Gastrocnemius medialis (tissue), 4 donors: ENCODE data around the gene NAALAD2. TPM values are rescaled to one million over a fixed set of nuclear protein-coding genes. Genes with fewer than 3 reads are reported as not detected.
"Not testable (repeated sequence)": the region's sequence is repeated elsewhere in the genome, so short reads cannot be mapped to it uniquely, and the experiment has no call there.

Source experiments
- ATAC-seq, 2 donors: fragments of 150-250 bp; one replicate each; pipeline ENCODE4 v1.9.1; 2016
- DNase-seq, 2 donors: peaks; one replicate each; pipeline ENCODE4 v3.0.0-alpha.2; 2019
- H3K27ac ChIP-seq, 4 donors: fragments of 200-600 bp; sonication (generic); 1 replicate in 1 of 4; 2 replicates in 3 of 4; pipeline ENCODE4 v1.5.1; 2016 to 2018; ENCODE audit warnings: mild to moderate bottlenecking in 2 of 4, moderate library complexity in 1 of 4
- H3K27me3 ChIP-seq, 3 donors: fragments of 200-600 bp; sonication (generic) in 2 of 3; 1 replicate in 1 of 3; 2 replicates in 2 of 3; pipeline versions ENCODE4 v1.5.1 to v1.6.0; 2016 to 2019; ENCODE audit warnings: mild to moderate bottlenecking in 1 of 3, moderate library complexity in 1 of 3
- H3K36me3 ChIP-seq, 2 donors: fragments of 200-600 bp; sonication (generic) in 1 of 2; one replicate each; pipeline ENCODE4 v1.5.1; 2017 to 2018
- H3K4me1 ChIP-seq, 2 donors: fragments of 200-600 bp; sonication (generic) in 1 of 2; one replicate each; pipeline ENCODE4 v1.5.1; 2016 to 2017; ENCODE audit warnings: mild to moderate bottlenecking in 2 of 2
- H3K4me3 ChIP-seq, 4 donors: fragments of 200-600 bp; sonication (generic) in 3 of 4; 1 replicate in 1 of 4; 2 replicates in 3 of 4; pipeline ENCODE4 v1.5.1; 2016 to 2019; ENCODE audit warnings: mild to moderate bottlenecking in 2 of 4
- H3K9me3 ChIP-seq, 3 donors: fragments of 200-600 bp; sonication (generic) in 2 of 3; 1 replicate in 1 of 3; 2 replicates in 2 of 3; pipeline ENCODE4 v1.5.1; 2016 to 2019
- POLR2A ChIP-seq, 2 donors: fragments of 450-650 bp; IDR thresholded peaks; one replicate each; pipeline ENCODE4 v1.6.1; 2017; ENCODE audit warnings: antibody characterized with exemption in 2 of 2, mild to moderate bottlenecking in 2 of 2, moderate library complexity in 2 of 2
- in situ Hi-C, 4 donors: fragments of 200-750 bp; cut with MboI; loops; one replicate each; pipeline versions ENCODE4 v1.15.0 to v1.8.0; 2017; ENCODE audit warnings: low sequenced_read_pairs in 4 of 4
- intact Hi-C: fragments of 100-400 bp; cut with DNase I; formaldehyde crosslinking; loops from one replicate; pipeline ENCODE4 v1.15.1; 2023; ENCODE audit warnings: low total_unique reads
- total RNA-seq, 4 donors: library from RNA; depleted of rRNA; stranded (reverse); fragments of >200 nt; gene quantifications; one replicate each; pipeline versions ENCODE4 v1.1.0 to v1.2.3, GENCODE V29; 2016
- TF ChIP-seq, protein P1 (sequence below), 5 experiments: fragments of 450-650 bp in 3 of 5; fragments of 200-600 bp in 2 of 5; sonication (generic) in 2 of 5; IDR thresholded peaks in 4 of 5; conservative IDR thresholded peaks in 1 of 5; 1 replicate in 4 of 5; 2 replicates in 1 of 5; pipeline ENCODE4 v1.5.1; 2016 to 2019; ENCODE audit warnings: antibody characterized with exemption in 5 of 5, mild to moderate bottlenecking in 3 of 5, moderate library complexity in 3 of 5

Gene NAALAD2
- total RNA-seq, result under 1 TPM in 2 of 4 donors, not detected in 2; 0.09 to 0.20 TPM

DNA sequence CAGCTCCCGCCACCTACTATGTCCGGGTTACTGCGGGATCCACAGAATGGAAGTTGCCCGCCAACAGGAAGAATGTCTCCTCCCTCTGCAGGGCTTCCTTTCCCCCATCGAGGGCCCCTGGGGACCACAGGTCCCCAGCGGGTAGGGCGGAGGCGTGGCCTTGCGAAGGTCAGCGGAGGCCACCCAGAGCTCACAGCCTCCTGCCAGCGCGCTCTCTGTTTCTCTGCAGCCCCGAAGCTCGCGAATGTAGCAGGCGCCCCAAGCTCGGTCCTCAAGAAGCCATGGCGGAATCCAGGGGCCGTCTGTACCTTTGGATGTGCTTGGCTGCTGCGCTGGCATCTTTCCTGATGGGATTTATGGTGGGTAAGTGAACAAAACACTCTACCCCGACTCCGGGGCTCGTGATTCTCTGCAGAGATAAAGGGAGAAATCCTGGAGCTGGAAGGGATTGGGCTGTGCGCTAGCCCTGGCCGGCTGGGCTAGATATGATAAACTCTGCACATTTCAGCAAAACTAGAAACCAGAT lies at the start of gene NAALAD2:
NAALAD2 (plus strand) TSS at position 186 of the 526 bp plus-strand sequence; CDS start at position 282, 96 bp downstream.
- no peak for TF ChIP-seq POLR2A (IDR thresholded peaks at IDR 0.05)
- TF ChIP-seq, protein P1, sequence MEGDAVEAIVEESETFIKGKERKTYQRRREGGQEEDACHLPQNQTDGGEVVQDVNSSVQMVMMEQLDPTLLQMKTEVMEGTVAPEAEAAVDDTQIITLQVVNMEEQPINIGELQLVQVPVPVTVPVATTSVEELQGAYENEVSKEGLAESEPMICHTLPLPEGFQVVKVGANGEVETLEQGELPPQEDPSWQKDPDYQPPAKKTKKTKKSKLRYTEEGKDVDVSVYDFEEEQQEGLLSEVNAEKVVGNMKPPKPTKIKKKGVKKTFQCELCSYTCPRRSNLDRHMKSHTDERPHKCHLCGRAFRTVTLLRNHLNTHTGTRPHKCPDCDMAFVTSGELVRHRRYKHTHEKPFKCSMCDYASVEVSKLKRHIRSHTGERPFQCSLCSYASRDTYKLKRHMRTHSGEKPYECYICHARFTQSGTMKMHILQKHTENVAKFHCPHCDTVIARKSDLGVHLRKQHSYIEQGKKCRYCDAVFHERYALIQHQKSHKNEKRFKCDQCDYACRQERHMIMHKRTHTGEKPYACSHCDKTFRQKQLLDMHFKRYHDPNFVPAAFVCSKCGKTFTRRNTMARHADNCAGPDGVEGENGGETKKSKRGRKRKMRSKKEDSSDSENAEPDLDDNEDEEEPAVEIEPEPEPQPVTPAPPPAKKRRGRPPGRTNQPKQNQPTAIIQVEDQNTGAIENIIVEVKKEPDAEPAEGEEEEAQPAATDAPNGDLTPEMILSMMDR (IDR thresholded peaks at IDR 0.05 in 4 of 5, conservative IDR thresholded peaks at IDR 0.05 in 1 of 5), result no peak
- H3K4me3 ChIP-seq, result peak within 1 kb of the TSS; percentile 40 to 70 (median 52)
- in situ Hi-C loops (no loop called here), intact Hi-C loops (no loop called here)
- peaks cover 0 to 10% (median 3%) of the 10 kb centered on the region in 3 donors for H3K27me3 ChIP-seq
- peaks cover 0 to 6% of the 10 kb centered on the region in 2 donors for H3K4me1 ChIP-seq
- no peaks in the 10 kb centered on the region for H3K9me3 ChIP-seq
- no peak within 1 kb of the TSS for H3K27ac ChIP-seq
- ATAC-seq, result peak; percentile 44 to 52
- H3K36me3 ChIP-seq, result no peaks in the 10 kb centered on the region
- peak; percentile 3 to 19 for DNase-seq

DNA sequence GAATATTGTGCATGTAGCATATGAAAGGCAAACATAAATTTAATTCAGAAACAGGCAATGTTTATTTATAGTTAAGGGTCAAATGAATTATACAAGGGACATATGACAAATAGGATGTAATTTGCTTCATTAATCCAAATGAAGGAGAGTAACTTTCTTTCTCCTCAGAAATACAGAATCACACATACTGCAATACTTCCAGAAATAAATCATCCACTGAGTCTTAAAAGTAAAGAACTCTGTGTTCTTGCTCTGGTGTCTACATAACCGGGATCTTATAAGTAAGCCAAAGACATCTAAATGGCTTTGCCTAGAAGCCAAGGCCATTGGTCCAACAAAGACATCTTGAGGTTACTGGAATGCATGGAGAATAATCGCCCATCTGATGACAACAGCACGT lies 48.8 kb upstream of the NAALAD2 start, which contains the start of gene UBTFL1:
UBTFL1 (plus strand) TSS at position 301 of the 400 bp plus-strand sequence; CDS start at position 301, 0 bp downstream.
- H3K27me3 ChIP-seq, H3K36me3 ChIP-seq, ATAC-seq, intact Hi-C loops, DNase-seq, H3K9me3 ChIP-seq, in situ Hi-C loops, H3K4me1 ChIP-seq, H3K4me3 ChIP-seq, H3K27ac ChIP-seq: not testable (repeated sequence)

DNA sequence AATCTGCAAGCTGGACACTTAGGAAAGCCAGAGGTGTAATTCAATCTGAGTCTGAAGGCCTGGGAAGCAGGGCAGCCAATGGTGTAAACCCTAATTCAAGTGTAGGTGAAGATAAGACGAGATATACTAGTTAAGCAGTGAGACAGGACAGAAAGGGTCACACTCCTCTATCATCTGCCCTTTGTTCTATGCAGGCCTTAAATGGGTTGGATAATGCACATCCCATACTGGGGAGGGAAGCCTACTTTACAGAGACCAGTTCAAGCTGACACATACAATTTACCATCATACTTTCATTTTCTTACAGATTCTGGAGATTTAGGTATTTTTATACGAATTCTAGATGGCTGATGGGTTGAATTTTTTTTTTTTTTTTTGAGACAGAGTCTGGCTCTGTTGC lies 45.7 kb upstream of the NAALAD2 start:
- H3K4me3 ChIP-seq, H3K36me3 ChIP-seq, H3K4me1 ChIP-seq, ATAC-seq, DNase-seq, H3K9me3 ChIP-seq, H3K27me3 ChIP-seq, in situ Hi-C loops, H3K27ac ChIP-seq, intact Hi-C loops: not testable (repeated sequence)

DNA sequence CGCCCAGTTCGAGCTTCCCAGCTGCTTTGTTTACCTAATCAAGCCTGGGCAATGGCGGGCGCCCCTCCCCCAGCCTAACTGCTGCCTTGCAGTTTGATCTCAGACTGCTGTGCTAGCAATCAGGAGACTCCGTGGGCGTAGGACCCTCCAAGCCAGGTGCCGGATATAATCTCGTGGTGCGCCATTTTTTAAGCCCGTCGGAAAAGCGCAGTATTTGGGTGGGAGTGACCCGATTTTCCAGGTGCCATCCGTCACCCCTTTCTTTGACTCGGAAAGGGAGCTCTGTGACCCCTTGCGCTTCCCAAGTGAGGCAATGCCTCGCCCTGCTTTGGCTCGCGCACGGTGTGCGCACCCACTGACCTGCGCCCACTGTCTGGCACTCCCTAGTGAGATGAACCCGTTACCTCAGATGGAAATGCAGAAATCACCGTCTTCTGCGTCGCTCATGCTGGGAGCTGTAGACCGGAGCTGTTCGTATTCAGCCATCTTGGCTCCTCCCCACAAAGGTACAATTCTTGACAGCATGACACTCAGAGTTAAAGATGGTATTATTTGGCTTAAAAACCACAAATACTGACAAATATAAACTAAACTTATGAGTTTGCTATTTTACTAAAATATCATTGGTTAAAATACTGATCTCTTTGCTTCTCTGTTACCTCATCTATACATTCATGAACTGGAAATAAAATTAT lies 39.1 kb upstream of the NAALAD2 start:
- H3K27me3 ChIP-seq, H3K4me3 ChIP-seq, intact Hi-C loops, H3K36me3 ChIP-seq, H3K4me1 ChIP-seq, in situ Hi-C loops, H3K9me3 ChIP-seq, ATAC-seq, H3K27ac ChIP-seq, DNase-seq: not testable (repeated sequence)

DNA sequence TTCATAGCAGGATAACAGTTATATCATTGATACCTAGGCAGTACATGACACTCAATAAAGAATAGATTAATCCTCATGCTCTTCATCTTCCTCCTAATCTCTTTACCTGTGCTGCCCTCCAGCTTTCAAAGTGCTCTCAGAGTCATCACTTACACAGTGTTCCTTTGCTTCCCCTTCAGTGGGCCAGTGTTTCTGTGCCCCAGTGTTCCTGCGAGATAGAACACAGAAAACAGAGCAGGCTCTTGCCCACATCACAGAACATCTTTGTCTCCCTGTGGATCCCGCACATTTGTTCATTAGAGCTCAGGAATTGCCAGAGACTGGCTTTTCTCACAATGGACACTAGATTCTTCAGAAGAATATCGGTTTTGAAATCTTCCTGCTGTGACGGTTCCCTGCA lies 36.2 kb upstream of the NAALAD2 start:
- H3K4me3 ChIP-seq, in situ Hi-C loops, H3K4me1 ChIP-seq, DNase-seq, ATAC-seq, H3K36me3 ChIP-seq, intact Hi-C loops, H3K27ac ChIP-seq, H3K9me3 ChIP-seq, H3K27me3 ChIP-seq: not testable (repeated sequence)

DNA sequence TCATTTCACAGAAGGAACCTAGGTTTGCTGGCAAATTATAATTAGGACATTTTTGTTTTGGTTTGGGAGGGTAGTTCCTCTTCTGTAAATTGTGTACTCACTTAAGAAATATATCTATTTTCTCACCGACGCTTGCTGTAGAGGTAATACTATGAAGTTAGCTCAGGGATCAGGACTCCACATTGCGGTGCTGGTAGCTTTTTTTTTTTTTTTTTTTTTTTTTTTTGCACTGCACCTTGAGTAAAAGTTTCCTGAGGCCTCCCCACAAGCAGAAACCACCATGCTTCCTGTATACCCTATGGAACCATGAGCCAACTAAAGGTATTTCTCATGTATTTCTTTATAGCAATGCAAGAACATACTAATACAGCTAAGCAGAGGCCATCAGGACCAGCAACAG lies 34.0 kb upstream of the NAALAD2 start:
- intact Hi-C loops (no loop called here), in situ Hi-C loops (no loop called here)
- Histone ChIP-seq H3K4me1 (no peaks in the 10 kb centered on the region), H3K27me3 (no peaks in the 10 kb centered on the region), H3K4me3 (no peak overlapping the region), H3K27ac (no peak overlapping the region), H3K36me3 (no peaks in the 10 kb centered on the region), H3K9me3 (no peaks in the 10 kb centered on the region)
- no peak for TF ChIP-seq POLR2A (IDR thresholded peaks at IDR 0.05)
- TF ChIP-seq, protein P1 (IDR thresholded peaks at IDR 0.05 in 4 of 5, conservative IDR thresholded peaks at IDR 0.05 in 1 of 5), result no peak
- no peak for DNase-seq
- no peak for ATAC-seq
